ENCODE measurements around the gene FLNB. TPM values are rescaled to one million over a fixed set of nuclear protein-coding genes. Genes with fewer than 3 reads are reported as not detected.

FLNB gene
- polyA plus RNA-seq, 1 donor from 2014 or later: 10.3 TPM

DNA sequence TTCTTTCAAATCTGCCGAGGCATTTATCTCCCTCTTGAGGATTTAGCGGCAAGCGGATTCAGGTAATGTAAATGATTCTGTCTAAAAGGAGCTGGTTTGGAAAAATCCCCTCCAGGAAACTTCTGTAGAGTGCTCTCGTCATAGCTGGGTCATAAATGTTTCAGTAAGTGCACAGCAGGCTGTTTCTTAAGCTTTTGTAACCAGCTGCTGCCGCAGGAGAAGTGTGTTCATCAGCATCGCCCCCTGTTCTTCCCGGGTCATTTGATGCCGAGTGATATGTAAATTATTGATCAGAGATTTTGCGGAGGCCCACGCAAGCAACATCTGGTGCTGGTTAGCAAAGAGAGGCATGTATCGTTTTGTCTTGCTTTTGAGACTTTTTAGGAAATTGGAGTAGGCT lies 149.5 kb downstream of the FLNB start:
- Histone ChIP-seq H3K4me2 (ENCODE audit: low read length) (no peak overlapping the region), H2AFZ (ENCODE audit: low read depth, low read length) (no peak overlapping the region), H3K9me2 (ENCODE audit: insufficient read depth, low read length) (no peaks in the 10 kb centered on the region), H3K27ac (ENCODE audit: low read length) (no peak overlapping the region), H3K79me2 (replicated peaks; ENCODE audit: insufficient read depth, low read length) (no peaks in the 10 kb centered on the region), H3K36me3 (ENCODE audit: insufficient read depth, low read length) (no peaks in the 10 kb centered on the region), H3K4me3 (ENCODE audit: low read length) (no peak overlapping the region), H3K9ac (ENCODE audit: low read length) (no peak overlapping the region), H4K20me1 (ENCODE audit: insufficient read depth) (no peaks in the 10 kb centered on the region), H3K27me3 (ENCODE audit: insufficient read depth, low read depth, low read length) (no peaks in the 10 kb centered on the region), H3K9me3 (ENCODE audit: low read length) (no peaks in the 10 kb centered on the region), H3F3A (ENCODE audit: insufficient read depth, low read length, poor library complexity, severe bottlenecking) (no peaks in the 10 kb centered on the region)
- TF ChIP-seq MXI1 (conservative IDR thresholded peaks at IDR 0.05; ENCODE audit: poor library complexity, severe bottlenecking) (no peak), EP300 (conservative IDR thresholded peaks at IDR 0.05; ENCODE audit: poor library complexity, severe bottlenecking) (no peak), EZH2 (IDR thresholded peaks at IDR 0.05; ENCODE audit: borderline replicate concordance, insufficient read depth, low read length, poor library complexity, severe bottlenecking) (no peak), RAD21 (conservative IDR thresholded peaks at IDR 0.05) (no peak), SMC3 (conservative IDR thresholded peaks at IDR 0.05; ENCODE audit: poor library complexity) (no peak), POLR2AphosphoS5 (IDR thresholded peaks at IDR 0.05) (no peak), TAF1 (IDR thresholded peaks at IDR 0.05; ENCODE audit: low read depth) (no peak)
- TF ChIP-seq, protein P1, sequence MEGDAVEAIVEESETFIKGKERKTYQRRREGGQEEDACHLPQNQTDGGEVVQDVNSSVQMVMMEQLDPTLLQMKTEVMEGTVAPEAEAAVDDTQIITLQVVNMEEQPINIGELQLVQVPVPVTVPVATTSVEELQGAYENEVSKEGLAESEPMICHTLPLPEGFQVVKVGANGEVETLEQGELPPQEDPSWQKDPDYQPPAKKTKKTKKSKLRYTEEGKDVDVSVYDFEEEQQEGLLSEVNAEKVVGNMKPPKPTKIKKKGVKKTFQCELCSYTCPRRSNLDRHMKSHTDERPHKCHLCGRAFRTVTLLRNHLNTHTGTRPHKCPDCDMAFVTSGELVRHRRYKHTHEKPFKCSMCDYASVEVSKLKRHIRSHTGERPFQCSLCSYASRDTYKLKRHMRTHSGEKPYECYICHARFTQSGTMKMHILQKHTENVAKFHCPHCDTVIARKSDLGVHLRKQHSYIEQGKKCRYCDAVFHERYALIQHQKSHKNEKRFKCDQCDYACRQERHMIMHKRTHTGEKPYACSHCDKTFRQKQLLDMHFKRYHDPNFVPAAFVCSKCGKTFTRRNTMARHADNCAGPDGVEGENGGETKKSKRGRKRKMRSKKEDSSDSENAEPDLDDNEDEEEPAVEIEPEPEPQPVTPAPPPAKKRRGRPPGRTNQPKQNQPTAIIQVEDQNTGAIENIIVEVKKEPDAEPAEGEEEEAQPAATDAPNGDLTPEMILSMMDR (IDR thresholded peaks at IDR 0.05; ENCODE audit: poor library complexity, severe bottlenecking): no peak
- TF ChIP-seq, protein P2, sequence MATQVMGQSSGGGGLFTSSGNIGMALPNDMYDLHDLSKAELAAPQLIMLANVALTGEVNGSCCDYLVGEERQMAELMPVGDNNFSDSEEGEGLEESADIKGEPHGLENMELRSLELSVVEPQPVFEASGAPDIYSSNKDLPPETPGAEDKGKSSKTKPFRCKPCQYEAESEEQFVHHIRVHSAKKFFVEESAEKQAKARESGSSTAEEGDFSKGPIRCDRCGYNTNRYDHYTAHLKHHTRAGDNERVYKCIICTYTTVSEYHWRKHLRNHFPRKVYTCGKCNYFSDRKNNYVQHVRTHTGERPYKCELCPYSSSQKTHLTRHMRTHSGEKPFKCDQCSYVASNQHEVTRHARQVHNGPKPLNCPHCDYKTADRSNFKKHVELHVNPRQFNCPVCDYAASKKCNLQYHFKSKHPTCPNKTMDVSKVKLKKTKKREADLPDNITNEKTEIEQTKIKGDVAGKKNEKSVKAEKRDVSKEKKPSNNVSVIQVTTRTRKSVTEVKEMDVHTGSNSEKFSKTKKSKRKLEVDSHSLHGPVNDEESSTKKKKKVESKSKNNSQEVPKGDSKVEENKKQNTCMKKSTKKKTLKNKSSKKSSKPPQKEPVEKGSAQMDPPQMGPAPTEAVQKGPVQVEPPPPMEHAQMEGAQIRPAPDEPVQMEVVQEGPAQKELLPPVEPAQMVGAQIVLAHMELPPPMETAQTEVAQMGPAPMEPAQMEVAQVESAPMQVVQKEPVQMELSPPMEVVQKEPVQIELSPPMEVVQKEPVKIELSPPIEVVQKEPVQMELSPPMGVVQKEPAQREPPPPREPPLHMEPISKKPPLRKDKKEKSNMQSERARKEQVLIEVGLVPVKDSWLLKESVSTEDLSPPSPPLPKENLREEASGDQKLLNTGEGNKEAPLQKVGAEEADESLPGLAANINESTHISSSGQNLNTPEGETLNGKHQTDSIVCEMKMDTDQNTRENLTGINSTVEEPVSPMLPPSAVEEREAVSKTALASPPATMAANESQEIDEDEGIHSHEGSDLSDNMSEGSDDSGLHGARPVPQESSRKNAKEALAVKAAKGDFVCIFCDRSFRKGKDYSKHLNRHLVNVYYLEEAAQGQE (IDR thresholded peaks at IDR 0.05; ENCODE audit: borderline replicate concordance): no peak

DNA sequence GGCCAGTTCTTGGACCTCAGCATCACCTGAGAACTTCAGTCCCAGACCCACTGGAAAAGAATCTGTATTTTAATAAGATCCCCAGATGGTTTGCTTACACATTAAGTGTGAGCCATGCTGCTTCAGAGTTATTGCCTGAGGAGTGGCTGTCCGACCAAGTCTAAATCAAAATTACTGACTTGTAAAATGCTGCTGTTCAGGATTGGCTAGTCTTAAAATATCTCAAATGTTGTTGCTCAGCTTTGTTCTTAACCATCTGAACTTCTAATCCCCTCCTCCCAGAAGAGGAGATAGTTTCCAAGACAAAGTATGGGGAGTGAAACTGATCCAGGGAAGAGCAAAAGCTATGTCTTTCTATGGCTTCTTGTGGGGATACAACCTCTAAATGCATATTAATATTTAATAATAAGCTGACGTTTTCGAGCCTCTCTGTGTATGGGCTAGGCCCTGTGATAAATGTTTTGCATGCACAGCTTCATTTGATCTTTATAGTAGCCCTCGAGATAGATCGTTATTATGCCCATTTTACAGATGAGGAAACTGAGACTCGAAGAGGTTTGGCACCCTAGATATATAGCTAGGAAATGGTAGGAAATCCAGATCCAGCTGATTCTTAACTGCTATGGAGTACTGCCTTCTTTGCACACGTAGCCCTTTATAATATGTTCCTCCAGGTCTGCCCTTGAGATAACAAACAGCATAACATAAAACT lies 150.4 kb downstream of the FLNB start:
- Histone ChIP-seq H3K9me3 (ENCODE audit: low read length) (no peaks in the 10 kb centered on the region), H4K20me1 (ENCODE audit: insufficient read depth) (no peaks in the 10 kb centered on the region), H2AFZ (ENCODE audit: low read depth, low read length) (no peak overlapping the region), H3F3A (ENCODE audit: insufficient read depth, low read length, poor library complexity, severe bottlenecking) (no peaks in the 10 kb centered on the region), H3K9ac (ENCODE audit: low read length) (no peak overlapping the region), H3K4me2 (ENCODE audit: low read length) (no peak overlapping the region), H3K4me3 (ENCODE audit: low read length) (no peak overlapping the region), H3K27ac (ENCODE audit: low read length) (no peak overlapping the region), H3K9me2 (ENCODE audit: insufficient read depth, low read length) (no peaks in the 10 kb centered on the region), H3K36me3 (ENCODE audit: insufficient read depth, low read length) (no peaks in the 10 kb centered on the region), H3K79me2 (replicated peaks; ENCODE audit: insufficient read depth, low read length) (no peaks in the 10 kb centered on the region), H3K27me3 (ENCODE audit: insufficient read depth, low read depth, low read length) (no peaks in the 10 kb centered on the region)
- TF ChIP-seq POLR2AphosphoS5 (IDR thresholded peaks at IDR 0.05) (no peak), EP300 (conservative IDR thresholded peaks at IDR 0.05; ENCODE audit: poor library complexity, severe bottlenecking) (no peak), SMC3 (conservative IDR thresholded peaks at IDR 0.05; ENCODE audit: poor library complexity) (no peak), MXI1 (conservative IDR thresholded peaks at IDR 0.05; ENCODE audit: poor library complexity, severe bottlenecking) (no peak)
- TF ChIP-seq, protein P2 (IDR thresholded peaks at IDR 0.05; ENCODE audit: borderline replicate concordance): no peak
- TF ChIP-seq, protein P1 (IDR thresholded peaks at IDR 0.05; ENCODE audit: poor library complexity, severe bottlenecking): no peak
